GM23338 (cell line): Measurements from ENCODE around the gene DYRK3.
A peak's percentile ranks its signal among the peaks of the same experiment; 100 is the strongest.

Source experiments
- EZH2 ChIP-seq: fragments of 200-600 bp; sonication (generic); IDR thresholded peaks from one replicate; pipeline ENCODE4 v1.8.0; 2017; ENCODE audit warnings: antibody characterized with exemption, mild to moderate bottlenecking, low read depth; ENCODE audit not compliant: unreplicated experiment
- TF ChIP-seq, protein P1 (sequence below), 2 experiments: fragments of 200-600 bp in 1 of 2; sonication (generic) in 1 of 2; conservative IDR thresholded peaks; 2 replicates each; pipeline versions ENCODE4 v1.5.1 to v1.6.1; 2016 to 2017; ENCODE audit warnings: antibody characterized with exemption in 2 of 2, low read depth in 2 of 2, mild to moderate bottlenecking in 2 of 2, moderate library complexity in 1 of 2

DNA sequence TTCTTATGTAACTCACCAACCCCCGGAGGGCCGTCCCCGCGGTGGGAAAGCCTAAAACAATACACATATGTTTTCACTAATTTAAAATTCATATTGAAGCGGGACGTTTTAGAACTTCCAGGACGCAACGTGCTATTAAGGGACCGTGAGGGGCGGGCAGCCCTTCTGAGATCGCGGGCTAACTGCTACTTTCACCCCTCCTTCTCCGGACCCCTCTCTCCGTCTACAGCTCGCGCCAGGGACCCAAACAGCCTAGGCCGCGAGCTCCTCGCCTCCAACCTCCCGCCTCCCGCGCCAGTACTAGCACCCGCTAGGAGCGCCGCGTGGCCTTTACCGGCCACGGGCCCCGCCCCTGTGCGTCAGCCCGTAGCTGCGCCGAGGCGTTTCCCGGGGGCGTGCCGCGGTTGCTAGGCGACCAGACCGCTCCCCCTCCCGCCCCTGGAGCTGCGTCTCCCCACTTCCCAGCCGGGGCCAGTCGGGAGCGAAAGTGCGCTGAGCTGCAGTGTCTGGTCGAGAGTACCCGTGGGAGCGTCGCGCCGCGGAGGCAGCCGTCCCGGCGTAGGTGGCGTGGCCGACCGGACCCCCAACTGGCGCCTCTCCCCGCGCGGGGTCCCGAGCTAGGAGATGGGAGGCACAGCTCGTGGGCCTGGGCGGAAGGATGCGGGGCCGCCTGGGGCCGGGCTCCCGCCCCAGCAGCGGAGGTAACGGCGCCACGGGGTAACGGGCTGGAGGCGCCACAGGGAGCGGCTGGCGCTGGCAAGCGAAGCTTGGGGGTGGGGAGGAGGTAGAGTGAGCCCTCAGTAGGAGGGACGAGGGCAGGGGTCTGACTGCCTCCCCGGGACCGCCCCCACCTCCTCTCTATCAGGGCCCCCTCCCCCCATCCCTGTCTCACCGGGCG is at the start of gene DYRK3:
- TF ChIP-seq, protein P1, sequence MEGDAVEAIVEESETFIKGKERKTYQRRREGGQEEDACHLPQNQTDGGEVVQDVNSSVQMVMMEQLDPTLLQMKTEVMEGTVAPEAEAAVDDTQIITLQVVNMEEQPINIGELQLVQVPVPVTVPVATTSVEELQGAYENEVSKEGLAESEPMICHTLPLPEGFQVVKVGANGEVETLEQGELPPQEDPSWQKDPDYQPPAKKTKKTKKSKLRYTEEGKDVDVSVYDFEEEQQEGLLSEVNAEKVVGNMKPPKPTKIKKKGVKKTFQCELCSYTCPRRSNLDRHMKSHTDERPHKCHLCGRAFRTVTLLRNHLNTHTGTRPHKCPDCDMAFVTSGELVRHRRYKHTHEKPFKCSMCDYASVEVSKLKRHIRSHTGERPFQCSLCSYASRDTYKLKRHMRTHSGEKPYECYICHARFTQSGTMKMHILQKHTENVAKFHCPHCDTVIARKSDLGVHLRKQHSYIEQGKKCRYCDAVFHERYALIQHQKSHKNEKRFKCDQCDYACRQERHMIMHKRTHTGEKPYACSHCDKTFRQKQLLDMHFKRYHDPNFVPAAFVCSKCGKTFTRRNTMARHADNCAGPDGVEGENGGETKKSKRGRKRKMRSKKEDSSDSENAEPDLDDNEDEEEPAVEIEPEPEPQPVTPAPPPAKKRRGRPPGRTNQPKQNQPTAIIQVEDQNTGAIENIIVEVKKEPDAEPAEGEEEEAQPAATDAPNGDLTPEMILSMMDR (conservative IDR thresholded peaks at IDR 0.05; ENCODE audit: low read depth in 2 of 2) = 0 out of 4 replicates have a peak, but pooled peaks of 1 of the 2 experiments have one; percentile 0
- TF ChIP-seq EZH2 = no peak
